DMS153 treated with DMSO at 0.1 percent for 48 hours (cell line): ENCODE data around the gene KPNA1.
"Not testable (repeated sequence)": the region's sequence is repeated elsewhere in the genome, so short reads cannot be mapped to it uniquely, and the experiment has no call there.

Experiments used
- DNase-seq: peaks from one replicate; lab custom pipeline; 2025; ENCODE audit not compliant: unreplicated experiment; lab: John Stamatoyannopoulos, UW

The KPNA1 gene

DNA sequence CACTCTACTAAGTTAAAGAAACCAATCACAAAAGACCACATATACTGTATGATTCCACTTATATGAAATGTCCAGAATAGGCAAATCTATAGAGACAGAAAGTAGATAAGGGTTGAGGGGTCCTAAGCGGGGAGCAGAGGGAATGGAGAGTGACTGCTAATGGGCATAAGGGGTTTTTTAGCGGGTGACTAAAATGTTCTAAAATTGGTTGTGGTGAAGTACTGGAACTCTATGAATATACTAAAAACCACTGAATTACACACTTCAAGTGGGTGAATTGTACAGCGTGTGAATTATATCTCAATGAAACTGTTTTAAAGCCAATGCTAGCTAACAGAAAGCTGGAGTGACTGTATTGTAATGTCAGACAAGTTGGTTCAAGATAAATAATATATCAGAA, 33.3 kb downstream of the KPNA1 start:
- DNase-seq = no peak

DNA sequence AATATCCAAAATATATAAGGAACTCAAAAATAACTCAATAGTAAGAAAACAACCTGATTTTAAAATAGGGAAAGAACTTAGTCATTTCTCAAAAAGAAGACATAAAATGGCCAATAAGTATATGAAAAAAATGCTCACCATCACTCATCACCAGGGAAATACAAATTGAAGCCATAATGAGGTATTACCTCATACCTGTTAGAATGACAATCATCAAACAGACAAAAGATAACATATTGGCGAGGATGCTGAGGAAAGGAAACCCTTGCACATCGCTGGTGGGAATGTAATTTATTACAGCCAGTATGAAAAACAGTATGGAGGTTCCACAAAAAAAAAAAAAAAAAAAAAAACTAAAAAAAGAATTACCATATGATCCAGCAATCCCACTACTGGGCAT, 38.2 kb downstream of the KPNA1 start:
- no peak for DNase-seq

DNA sequence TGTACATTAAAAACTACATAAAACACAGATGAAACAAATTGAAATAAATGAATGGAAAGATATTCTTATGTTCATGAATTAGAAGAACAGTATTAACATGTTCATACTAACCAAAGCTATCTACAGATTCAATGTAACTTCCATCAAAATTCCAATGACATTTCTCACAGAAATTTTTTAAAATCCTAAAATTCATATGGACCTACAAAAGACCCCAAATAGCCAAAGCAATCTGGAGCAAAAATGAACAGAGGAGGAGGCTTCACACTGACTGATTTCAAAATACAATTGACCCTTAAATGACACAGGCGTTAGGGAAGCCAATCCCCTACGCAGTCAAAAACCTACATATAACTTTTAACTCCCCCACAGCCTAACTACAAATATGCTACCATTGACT, 39.4 kb downstream of the KPNA1 start:
- DNase-seq = no peak

DNA sequence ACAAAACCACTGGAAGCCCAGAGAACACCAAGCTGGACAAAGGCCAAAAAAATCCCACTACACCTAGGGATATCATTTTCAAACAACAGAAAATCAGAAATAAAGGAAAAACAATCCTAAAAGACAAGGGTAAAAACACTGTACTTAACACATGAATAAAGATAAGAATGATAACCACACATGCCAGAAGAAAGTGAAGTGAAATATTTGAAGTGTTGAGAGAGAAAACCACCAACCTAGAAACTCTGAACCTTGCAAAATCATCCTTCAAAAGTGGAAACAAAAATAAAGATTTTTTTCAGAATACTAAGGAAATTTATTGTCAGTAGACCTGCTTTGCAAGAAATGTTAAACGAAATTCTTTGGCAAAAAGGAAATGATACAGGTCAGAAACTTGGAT, 45.1 kb downstream of the KPNA1 start:
- DNase-seq = no peak

DNA sequence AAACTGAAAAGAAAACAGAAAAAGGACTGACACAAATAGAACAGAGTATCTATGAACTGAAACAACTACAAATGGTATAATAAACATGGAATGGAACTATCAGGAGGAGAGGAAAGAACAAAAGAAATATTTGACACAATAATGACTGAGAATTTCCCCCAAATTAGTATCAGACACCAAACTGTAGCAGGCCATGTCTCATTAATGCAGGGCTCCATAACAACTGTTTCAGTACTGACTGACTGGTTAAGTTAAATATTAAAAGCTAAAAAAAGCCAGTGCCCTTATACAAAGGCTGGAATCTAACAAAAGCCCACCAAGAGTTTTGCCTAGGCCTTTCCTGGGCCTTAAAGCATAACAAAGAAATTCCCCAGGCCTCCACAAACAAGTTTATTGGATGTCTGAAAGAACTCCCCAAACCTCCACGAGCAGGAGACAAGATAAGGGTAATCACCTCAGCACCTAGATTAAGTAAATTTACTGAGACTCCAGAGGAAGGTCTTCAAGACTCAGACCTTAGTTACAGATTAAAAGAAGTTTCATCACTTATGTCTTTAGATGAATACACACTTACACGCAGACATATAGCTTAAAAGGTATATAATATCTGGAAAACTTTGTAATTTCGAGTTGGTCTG, 45.7 kb downstream of the KPNA1 start:
- DNase-seq = no peak

DNA sequence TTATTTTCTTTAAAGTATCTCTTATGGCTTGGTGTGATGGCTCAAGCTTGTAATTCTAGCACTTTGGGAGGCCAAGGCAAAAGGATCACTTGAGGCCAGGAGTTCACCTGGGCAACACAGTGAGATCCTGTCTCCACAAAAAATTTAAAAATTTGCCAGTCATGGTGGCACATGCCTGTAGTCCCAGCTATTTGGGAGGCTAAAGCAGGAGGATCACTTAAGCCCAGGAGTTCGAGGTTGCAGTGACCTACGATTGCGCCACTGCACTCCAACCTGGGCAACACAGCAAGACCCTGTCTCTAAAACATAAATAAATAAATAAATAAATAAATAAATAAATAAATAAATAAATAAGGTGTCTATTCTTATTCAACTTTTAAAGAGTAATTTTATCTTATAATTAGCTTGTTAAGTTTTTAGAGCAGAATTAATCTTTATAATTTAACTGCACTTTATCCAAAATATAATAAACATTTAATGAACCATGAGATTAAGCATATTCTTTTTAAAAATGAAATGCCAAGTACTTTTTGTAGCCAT, 48.0 kb downstream of the KPNA1 start:
- DNase-seq = no peak

DNA sequence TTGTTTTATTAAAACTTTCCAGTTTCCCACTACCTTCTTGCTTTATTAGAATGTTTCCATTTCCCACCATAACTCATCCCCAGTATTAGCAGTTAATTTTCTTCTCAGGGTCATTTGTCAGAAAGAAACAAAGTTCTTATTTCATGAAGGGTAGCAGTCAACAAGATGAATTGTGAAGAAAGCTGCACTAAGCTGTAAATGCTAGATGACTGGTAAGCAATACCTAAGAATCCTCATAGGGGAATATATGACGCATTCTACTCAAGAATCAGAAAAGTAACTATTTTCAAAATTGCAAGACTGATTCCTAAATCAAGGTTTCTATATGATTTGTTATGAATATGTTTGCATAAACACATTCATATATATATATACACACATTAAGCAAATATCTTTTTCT, 50.1 kb downstream of the KPNA1 start:
- DNase-seq = no peak

DNA sequence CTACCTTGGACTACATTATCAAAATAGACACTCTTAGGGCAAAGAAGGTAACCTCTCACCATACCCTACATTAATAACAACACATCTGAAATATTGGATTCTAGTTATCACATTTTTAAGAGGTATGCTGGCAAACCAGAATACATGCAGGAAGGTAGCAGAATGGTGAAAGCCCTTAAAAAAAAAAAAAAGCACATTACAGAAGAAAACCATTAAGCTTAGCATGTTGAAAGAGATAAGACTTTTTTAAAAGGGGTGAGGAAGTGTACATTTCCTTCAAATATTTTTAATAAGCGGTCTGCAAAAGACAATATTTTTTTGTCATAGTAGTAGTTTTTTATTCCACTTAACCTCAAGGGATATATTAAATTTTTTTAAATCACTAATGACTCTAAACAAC, 52.3 kb downstream of the KPNA1 start:
- DNase-seq = no peak

DNA sequence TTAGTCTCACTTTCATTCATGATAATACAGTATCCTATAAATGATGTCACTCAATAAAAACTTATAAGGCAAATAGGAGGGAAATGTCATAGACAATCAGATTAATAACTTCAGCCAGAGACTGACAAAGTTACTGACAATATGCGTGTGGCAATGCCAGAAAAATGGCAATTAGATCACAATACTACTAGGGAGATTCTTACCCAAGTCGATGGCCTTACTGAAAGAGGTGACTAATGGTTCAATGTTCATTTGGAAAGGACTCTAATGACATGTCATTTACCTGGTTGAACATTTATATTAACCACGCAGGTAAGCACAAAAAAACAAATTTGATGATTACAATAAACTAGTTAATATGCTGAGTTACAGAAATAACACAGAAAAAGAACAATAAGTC, 52.9 kb downstream of the KPNA1 start:
- DNase-seq = no peak

DNA sequence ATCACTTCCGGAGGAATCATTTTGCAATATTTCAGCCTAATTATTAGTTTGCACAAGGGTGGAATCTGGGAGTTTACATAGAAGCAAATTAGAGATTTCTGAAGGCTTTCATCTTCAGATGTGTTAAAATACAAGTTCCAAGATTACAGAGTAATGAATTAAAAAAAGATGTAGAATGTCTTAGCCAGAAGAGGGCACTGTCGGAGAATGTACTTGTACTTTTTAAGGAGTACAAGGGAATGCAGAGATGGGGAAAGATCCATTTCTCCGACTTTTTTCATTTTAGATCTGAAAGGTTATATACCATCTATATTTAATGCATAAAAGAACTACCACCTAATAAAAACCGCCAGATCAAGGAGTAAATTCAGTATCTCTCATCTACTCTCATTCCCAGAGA, 55.7 kb downstream of the KPNA1 start:
- DNase-seq = no peak

DNA sequence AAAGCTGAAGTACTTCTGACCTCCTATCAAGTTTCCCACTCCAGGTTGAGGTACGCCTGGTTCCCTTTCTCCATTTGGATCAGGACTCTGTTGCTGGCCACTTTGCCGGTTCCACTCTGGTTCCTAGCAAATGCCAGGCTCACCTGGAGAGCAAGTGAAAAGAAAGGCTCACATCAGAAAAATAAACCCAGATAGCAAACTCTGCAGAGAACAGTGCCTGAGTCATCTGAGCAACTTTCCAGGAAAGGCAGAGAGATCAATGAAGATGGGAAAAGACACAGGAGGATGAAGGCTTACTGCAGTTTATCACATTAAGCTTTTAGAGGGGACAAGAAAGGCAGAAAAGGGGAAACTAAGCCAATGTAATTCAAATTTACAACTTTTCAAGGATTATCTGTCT, 57.0 kb downstream of the KPNA1 start:
- no peak for DNase-seq

DNA sequence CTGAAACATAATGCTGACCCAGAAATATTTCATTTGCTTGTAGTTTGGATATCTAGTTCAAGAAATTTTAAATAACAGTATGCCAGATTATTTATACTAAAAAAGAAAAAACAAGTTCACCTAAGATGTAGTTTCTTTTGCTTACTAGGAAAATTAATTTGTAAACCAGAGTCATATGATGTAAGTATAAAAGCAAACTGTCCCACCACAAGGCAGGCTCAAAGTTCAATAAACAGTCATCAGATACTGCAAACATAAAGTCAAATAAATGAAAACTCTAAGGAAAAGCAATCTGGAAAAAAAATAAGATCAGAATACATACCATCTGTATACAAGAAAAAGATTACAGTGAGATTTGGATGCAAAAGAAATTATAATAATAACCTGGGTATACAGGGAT, 58.7 kb downstream of the KPNA1 start:
- DNase-seq = no peak

DNA sequence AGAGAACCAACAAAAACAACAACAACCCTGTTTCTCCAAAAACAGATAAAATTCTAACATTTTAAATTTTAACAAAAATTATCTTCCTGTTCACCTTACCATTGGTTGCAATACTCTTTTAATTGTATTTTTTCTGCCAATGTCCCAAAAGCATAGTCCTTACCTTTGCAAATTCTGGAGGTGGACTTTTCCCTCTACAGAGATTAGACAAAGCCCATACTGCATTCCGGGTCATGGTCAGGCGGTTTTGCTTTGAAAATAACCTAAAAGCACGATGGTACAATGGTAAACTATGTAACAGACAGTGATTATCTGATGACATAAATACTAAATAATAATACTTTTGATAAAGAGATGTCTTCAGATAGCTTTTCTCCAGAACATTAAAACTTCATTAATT, 63.4 kb downstream of the KPNA1 start:
- no peak for DNase-seq

DNA sequence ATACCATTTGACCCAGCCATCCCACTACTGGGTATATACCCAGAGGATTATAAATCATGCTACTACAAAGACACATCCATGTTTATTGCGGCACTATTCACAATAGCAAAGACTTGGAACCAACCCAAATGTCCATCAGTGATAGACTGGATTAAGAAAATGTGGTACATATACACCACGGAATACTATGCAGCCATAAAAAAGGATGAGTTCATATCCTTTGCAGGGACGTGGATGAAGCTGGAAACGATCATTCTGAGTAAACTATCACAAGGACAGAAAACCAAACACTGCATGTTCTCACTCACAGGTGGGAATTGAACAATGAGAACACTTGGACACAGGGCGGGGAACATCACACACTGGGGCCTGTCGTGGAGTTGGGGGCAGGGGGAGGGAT, 66.5 kb downstream of the KPNA1 start:
- DNase-seq = not testable (repeated sequence)

DNA sequence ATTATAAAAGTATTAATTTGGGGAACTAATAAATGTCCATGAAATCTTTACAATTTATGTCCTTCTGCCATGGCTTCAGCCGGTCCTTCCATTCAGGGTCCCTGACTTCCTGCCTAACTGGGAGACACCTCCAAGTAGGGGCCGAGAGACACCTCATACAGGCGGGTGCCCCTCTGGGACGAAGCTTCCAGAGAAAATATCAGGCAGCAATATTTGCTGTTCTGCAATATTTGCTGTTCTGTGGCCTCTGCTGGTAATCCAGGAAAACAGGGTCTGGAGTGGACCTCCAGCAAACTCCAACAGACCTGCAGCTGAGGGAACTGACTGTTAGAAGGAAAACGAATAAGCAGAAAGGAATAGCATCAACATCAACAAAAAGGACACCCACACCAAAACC, 70.2 kb downstream of the KPNA1 start:
- DNase-seq = not testable (repeated sequence)

DNA sequence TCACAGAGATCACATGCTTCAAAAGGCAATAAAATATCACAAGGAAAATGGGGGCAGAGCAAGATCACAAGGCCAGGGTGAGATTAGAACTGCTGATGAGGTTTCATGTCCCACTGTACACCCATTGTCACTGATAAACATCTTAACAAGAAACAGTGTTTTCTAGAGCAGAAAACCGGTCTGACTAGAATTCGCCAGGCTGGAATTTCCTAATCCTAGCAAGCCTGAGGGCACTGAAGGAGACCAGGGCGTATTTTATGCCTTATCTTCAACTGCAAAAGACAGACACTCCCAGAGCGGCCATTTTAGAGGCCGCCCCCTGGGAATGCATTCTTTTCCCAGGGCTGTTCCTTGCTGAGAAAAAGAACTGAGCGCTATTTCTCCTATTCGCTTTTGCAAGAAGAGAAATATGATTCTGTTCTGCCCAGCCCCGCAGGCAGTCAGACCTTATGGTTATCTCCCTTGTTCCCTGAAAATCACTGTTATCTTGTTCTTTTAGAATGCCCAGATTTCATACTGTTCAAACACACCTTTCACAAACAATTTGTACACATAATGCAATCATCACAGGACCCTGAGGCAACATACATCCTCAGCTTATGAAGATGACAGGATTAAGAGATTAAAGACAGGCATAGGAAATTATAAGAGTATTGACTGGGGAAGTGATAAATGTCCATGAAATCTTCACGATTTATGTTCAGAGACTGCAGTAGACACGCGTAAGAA, 70.8 kb downstream of the KPNA1 start:
- DNase-seq = not testable (repeated sequence)

DNA sequence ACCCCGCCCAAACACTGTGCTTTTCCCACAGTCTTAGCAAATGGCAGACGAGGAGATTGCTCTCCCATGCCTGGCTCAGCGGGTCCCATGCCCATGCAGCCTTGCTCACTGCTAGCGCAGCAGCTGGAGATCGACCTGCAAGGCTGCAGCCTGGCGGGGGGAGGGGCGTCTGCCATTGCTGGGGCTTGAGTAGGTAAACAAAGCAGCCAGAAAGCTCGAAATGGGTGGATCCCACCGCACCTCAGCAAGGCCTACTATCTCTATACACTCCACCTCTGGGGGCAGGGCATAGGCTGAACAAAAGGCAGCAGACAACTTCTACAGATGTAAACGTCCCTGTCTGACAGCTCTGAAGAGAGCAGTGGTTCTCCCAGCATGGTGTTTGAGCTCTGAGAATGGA, 71.6 kb downstream of the KPNA1 start:
- no peak for DNase-seq

DNA sequence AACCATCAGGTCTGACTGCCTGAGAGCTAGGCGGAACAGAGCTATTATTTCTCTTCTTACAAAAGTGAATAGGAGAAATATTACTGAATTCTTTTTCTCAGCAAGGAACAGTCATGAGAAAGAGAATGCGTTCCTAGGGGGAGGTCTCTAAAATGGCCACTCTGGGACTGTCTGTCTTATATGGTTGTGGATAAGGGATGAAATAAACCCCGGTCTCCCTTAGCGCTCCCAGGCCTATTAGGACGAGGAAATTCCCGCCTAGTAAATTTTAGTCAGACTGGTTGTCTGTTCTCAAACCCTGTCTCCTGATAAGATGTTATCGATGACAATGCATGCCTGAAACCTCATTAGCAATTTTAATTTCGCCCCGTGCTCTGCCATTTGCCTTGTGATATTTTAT, 78.8 kb downstream of the KPNA1 start:
- no peak for DNase-seq

DNA sequence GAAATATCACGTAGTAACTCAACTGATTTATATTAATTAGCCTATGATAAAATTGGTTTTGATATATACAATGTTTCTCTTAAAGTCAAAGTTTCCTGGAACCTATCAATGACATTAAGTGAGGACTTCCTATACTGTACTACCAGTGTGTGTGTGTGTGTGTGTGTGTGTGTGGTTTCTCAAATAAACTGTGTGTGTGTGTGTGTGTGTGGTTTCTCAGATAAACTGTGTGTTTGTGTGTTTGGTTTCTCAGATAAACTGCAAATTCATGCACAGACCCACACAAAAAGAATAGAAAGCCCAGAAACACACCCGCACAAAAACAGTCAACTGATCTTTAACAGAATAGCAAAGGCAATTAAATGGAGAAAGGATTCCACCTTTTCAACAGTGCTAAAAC, 84.4 kb downstream of the KPNA1 start:
- DNase-seq = no peak

DNA sequence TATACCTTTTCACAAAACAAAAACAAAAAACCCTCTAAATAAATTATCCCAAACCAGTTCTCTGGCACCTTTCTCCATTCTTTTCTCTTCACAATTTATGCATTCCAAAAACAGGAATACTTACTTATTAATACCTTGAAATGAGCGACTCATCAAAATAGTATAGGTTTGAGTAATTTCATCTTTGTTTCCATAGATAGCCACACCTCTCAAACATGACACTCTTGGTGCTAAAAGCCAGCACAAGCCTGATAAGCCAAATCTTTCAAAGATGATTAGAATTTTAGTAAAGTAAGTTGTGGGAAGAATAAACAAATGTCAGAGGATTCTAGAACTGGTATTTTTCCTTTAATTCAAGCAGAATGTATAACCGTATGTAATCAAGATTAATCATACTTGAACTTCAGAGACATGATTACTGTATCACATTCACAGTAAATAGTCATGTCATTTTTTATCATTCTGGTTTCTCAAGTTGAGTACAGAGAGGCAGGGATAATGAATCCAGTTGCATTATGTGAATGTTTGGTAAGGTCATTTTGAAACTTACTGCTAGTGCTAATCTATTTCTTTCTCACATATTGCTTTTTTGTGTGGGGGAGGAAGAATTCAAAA, 86.8 kb downstream of the KPNA1 start:
- DNase-seq = no peak

DNA sequence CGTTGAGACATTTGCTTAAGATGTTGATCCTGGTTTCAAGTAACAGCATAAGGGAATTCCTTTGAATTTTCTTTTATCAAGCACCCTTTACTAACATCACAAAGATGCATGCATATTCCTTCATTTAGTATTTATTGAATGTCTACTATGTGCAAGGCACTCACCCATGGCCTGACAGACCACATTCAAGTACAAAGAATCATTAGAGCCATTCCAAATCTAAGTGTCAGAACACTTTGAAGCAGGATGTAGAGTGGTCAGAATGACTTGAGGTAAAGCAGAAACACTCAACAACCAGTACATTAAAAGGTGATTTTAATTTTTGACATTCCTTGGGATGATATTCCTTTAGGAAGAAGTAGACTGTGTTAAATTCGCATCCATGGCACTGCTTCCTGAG, 92.9 kb downstream of the KPNA1 start:
- DNase-seq = no peak

DNA sequence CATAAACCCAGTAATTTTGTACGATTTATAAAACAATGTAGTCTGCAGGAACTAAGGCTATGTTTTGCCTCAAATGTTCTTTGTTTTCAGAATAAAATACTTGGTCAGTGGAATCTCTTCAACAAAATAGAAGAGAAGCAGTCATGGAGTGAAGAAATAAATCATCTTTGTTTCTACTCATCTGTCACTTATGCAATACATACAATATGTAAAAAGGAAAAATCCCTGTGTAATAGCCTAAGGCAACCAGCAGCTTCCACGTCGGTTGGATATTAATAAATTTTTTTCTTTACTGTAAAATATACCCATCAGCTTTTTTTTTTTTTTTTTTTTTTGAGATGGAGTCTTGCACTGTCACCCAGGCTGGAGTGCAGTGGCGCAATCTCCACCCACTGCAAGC, 93.6 kb downstream of the KPNA1 start:
- DNase-seq = no peak
